ENCODE results near the gene SKP2.
"Not testable (repeated sequence)": the region's sequence is repeated elsewhere in the genome, so short reads cannot be mapped to it uniquely, and the experiment has no call there.

SKP2 gene

DNA sequence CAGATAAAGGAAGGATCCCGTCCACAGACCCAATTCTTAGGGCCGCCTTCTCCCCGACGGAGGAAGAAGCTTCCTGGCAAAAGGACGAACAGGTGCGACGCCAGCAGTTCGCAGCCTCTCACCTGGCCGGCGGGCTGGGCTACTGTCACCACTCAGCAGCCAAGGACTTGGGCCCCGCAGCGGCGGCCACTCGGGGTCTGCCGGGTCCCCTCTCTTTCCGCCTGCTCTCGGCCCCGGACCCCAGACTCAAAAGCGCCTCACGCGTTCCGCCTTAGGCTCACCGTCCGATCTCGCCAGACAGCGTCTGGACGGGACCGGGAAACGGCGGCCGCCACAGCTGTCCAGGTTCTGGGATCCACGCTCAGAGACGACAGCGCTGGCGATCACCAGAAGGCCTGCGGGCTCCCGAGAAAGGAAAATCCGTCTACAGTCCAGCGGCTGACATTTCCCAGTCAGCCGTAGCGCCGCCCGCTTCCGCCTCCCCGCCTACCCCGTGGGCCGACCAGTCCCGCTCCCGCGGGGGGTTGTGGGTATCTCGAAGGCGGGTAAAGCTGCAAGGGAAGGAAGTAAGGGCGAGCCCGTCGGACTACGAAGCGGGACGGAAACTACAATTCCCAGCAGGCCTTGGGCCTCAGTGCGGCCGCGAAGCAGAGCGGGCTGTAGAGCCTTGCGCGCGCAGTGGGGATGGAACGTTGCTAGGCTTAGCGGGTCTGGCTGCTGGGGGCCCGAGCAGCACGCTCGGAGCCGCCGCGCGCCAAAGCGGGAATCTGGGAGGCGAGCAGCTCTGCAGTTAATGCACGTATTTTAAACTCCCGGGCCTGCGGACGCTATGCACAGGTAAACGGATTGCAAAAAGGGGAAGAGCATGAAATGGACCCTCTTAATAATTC is at the start of gene SKP2, which contains the start of gene LMBRD2:
Gene SKP2, plus strand, starts transcription at position 678 of the 890 bp plus-strand sequence. Its CDS starts 152 bp downstream, at position 830.
Gene LMBRD2, minus strand, starts transcription at position 454 of the 890 bp plus-strand sequence. CDS start 8,538 bp downstream, outside the sequence.
- DNase-seq, result peak; percentile 96

DNA sequence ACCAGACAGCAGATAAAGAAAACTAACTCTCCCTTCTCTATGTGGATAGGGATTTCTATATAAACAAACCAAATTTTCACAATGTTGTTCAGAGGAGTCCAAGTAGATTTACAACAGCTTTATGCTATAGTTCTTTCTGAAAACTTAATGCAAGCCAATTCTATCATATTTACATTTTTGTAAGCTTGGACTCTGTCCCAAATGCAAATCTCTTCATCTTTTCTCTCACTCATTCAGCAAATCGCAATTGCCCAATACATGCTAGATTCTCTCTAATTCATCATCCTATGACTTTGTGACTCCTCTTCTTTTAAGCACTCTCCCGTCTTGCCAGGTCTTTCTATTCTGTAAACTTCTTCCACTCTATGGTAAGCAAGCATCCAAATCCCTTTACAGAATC is 46.1 kb upstream of the SKP2 start:
- DNase-seq, result no peak

DNA sequence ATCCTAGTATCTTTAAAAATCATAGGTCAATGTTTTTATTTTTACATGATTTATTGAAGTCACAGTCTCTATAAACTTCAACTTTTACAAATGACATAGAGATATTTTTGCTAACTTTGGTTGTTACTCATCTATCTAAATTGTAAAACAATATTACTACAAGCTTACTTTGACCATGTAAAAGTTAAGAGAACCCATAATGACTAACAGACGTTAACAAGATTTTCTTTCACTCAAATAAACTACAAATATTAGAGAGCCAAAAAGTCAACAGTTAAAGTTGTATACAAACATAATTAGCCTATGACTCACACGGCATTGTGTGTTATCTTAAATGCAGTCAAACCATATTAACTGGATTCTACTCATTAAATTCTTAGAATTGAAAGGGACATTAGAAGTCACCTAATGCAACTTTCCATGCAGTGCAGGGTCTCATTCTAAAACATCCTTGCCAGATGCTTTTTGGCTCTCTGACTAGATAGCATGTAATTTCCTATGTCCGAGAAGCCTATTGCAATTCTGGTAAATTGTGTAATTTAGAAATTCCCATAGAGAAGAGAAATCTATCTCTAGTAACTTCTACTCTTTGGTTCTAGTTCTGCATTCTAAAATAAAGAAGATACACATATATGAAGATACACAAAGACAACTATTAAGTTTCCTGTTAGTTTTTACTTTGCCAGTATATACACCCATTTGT is 43.0 kb upstream of the SKP2 start:
- no peak for DNase-seq

DNA sequence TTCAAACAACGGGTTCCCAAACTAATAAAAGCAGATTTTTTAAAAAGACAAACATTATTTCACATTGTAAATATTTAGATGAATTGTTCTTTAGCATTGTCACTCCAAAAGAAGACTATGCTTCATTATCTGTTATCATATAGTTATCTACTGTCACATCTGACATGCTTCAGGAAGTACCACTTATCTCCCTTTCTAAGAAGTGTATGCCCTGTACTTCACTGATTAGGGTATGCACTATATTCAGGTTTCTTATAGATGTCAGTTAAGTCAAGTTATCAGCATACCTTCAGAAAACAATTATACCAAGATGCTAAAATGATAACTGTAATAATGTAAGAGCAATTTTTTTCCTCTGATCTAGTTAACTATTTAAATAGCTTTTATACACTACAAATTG is 40.7 kb upstream of the SKP2 start:
- no peak for DNase-seq

DNA sequence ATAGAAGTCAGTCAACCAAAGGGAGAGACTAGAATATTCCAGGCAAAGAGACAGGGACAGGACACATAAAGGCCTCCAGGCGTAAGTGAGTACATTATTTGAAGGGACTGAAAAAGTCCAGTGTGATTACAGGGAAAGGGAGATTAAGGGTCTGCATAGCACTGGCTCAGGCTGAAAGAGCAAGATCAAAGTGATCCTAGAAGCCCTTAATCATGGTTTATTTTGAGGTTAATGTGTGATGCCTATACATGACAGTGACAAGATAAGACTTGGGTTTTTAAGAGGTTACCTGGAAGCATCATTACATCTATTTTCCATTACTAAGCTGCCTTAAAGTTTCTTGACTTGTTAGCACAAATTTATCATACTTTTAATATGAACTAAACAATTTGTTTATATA is 26.0 kb upstream of the SKP2 start:
- no peak for DNase-seq

DNA sequence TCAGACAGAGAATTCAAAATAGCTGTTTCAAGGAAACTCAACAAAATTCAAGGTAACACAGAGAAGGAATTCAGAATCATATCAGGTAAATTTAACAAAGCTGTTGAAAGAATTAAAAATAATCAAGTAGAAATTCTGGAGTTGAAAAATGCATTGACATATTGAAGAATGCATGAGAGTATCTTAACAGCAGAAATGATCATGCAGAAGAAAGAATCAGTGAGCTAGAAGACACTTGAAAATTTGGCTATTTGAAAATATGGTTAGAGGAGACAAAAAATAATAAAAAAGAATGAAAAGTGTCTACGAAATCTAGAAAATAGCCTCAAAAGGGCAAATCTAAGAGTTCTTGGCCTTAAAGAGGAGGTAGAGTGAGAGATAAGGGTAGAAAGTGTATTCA is 23.1 kb upstream of the SKP2 start:
- DNase-seq, result no peak

DNA sequence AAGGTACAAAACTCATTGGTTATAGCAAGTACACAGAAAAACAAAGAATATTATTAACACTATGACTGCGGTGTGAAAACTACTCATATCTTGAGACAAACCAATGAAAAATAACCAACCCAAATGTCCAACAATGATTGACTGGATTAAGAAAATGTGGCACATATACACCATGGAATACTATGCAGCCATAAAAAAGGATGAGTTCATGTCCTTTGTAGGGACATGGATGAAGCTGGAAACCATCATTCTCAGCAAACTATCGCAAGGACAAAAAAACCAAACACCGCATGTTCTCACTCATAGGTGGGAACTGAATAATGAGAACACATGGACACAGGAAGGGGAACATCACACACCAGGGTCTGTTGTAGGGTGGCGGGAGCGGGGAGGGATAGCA is 22.2 kb upstream of the SKP2 start:
- DNase-seq, result not testable (repeated sequence)

DNA sequence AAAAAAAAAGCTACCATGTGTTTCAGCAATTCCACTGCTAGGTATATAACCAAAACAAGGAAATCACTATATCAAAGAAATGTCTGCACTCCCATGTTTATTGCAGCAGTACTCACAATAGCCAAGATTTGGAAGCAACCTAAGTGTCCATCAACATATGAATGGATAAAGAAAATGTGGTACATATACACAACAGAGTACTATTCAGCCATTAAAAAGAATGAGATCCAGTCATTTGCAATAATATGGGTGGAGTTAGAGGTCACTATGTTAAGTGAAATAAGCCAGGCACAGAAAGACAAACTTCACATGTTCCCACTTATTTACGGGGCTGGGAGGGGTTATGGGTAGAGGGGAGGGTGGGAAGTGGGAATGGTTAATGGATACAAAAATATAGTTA is 18.9 kb upstream of the SKP2 start:
- not testable (repeated sequence) for DNase-seq

DNA sequence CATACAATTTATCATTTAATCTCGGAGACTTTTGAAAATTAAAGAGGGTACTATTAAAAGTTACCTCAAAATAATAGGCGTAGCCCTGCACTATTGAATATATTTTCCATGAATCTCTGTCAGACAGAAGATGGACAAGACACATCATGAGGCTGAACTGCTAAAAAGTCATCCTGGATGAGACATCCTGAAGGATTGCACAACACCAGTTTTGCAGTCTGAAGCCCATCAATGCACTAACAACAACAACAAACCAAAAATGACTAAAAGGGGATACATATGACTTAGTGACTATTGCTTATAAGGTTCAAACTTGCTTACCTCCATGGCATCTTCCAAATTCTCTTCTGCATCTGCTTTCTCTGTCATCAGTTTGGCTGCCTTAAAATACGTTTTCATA is 15.9 kb upstream of the SKP2 start:
- no peak for DNase-seq

DNA sequence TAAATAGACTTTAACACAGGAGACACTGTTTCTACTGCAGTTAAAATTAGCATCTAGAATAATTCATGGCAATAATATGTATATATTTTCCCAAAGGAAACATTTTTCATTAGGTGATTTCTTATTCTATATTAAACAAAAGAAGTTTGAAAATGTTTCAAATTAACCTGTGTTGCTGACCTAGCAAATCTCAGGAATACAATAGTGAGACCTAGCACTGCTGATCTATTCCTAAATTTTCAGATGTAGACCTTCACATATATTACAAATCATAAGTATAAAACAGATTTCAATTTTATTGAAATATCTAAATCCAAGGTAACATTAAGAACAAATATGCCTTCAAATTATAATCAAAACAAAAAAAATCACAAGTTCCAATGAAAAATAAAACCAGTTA is 15.3 kb upstream of the SKP2 start:
- no peak for DNase-seq

DNA sequence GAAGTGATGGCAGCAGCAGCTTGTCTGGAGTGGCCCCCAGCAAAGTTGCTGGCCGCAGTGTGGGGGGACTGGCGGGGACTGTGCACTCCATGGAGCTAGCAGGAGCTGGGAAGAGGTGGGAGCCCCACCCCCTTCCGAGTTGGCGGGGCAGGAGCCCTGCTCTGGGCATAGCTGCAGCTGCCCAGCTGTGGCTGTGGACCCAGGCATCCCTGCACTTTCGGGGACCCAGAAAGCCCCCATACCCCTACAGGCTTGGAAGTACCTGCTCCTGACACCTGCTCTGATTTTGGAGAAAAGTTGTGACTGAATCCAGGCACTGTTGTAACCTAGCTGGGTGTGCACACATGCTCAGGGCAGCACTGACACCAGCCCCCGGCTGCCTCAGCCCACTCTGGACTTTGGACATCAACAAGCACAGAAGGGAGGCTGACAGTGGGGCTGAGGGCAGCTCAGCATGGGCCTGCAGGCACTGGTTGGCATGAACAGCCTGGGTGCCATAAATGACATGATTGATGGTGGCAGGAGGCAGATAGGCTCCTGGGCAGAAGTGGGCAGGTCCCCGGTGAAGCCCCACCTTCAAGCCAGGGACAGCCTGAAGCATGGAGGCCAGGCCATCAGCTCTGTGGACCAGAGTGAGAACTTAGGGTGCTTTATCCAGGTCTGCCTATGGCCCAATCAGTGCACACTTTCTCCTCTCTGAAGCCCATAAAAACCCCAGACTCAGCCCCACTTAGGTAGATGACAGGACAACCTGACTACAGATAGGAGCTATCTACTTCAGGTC is 12.8 kb upstream of the SKP2 start:
- DNase-seq, result no peak

DNA sequence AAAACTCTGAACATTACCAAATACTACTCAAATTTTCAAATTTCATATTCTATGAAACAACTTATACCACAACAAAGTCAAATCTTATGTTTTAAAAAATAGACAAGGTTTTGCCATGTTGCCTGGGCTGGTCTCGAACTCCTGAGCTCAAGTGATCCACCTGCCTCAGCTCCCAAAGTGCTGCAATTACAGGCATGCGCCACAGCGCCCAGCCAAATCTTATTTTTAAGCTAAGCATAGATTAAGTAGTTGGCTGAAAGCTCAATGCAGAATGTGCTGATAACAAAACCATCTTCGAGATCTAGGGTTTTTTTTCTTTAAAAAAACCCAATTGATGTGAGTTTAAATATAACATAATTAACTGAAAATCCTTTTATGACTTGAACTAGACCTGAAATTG is 6.6 kb upstream of the SKP2 start:
- DNase-seq, result no peak

DNA sequence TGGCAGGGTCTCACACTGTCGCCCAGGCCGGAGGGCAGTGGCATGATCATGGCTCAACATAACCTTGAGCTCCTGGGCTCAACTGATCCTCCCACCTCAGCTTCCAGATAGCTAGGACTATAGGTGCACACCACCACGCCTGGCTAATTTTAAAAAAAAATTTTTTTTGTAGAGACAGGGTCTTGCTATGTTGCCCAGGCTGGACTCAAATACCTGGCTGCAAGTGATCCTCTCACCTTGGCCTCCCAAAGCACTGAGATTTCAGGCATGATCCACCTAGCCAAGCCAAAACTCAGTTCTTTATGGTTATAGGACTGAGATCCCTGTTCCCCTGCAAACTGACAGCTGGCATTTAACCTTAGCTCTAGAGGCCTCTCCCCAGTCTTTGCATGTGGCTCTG is 5.5 kb upstream of the SKP2 start:
- no peak for DNase-seq

DNA sequence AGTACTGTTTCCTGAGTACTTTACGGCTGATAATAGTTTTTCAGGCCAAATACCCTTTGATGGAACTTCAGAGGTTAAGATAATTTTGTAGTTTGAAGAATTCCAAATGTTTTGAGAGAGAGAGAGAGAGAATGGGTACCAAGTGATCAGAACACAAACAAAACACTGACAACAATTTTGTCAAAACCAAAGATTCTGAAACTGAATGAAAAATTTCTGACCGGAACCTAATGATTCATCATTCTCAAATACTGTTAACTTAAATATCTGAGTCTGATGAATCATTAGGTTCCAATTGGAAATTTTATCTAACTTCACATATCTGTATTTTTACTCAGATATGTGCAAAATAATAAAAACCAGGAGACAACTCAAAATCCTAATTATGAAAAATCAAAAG is 4.2 kb upstream of the SKP2 start:
- DNase-seq, result no peak

DNA sequence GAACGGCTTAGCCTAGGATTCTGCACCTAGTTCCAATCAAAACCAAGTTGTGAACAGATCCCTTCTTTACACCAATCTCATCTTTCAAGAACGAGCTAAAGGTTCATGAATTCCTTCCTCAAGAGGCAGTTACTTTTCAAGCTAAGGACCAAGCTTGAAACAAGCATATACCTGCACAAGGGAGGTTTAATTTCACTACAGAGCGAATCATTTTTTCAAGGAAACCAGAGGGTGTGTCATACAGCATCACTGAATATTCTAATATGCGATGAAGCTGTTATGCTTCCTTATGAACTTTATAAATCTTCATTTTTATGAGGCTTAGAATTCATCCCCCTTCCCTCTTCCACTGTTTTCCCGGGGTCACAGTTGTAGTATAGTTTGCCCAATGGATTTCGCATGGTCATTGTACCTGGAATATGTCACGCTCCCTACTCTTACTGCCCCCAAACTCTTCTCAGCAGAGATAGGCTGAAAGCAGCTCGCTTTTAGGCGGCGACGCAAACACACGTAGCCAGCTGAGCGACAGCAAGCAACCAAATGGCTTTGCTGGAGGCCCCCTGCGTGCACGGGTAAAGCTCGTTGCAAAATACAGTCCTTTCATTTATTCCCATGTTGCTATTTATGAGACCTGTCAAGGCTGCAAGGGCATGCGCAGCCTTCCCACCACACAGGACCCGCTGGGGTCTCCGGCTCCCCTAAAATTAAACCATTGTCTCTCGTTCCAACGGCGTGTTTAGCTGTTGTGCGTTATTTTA is 1.1 kb upstream of the SKP2 start:
- no peak for DNase-seq

DNA sequence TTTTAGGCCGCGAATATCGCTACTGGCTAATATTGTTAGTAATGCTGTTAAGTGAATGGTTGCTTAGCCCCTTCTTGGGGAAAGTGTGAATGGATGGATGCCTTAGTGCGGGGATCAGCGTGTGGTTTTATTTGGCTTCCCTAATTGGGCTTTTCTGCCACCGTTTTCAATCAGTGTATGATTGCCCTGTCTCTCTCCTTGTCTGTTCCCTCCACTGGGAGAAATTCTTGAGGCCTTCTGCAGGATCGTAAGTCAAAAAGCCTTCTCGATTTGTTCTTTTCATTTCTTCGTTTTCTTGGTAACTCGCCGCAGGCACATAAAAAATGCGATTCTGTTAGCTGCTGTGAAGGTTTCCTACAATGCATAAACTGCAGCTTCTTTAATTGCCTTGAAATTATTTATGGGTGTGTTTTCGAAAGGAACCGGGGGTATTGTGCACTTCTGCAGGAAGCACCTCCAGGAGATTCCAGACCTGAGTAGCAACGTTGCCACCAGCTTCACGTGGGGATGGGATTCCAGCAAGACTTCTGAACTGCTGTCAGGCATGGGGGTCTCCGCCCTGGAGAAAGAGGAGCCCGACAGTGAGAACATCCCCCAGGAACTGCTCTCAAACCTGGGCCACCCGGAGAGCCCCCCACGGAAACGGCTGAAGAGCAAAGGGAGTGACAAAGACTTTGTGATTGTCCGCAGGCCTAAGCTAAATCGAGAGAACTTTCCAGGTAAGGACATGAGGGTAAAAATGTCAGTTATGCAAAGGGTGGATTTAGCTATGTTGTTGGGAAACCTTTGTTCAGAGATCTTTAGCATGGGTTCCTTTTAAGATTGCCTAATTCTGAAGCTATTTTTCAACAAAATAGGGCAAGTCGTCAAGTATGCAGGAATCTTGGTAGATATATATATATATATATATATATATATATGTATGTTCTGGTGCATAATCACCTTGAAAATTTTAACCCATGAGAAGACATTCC is 700 bp downstream of the SKP2 start:
- DNase-seq, result no peak

DNA sequence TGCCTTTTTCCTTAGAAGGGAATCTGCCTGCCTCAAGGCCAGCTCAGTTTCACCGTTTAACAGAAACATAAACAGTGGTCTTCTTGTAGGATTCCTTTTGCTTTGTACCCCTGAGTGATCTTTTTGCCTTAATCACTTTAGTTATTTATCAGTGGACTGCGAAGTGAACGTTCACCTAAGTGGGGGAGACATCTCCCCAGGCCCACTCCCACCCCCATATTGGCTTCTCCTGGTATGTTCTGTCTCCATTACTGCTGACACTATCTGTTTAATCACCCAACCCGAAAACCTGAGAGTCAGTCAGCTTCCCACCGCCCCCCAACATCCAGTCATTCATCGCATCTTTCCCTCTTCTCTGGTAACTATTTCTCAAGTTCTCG is 1.4 kb downstream of the SKP2 start:
- no peak for DNase-seq

DNA sequence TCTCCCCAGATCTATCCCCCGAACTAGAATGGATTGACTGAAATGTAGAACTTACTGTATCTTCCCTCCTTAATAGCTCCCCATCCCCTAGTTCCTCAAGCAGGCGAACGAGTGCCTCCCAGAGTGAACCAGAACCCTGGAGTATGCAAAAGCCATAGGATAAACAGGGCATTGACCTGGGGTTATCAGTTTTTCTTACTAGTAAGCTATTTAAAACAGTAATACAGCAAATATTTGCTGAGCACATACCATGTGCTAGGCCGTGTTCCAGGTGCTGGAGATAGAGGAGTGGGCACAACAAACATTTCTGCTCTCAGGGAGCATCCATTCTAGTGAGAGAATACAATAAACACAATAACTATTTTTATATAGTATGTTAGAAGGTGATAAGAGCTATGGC is 1.8 kb downstream of the SKP2 start:
- no peak for DNase-seq

DNA sequence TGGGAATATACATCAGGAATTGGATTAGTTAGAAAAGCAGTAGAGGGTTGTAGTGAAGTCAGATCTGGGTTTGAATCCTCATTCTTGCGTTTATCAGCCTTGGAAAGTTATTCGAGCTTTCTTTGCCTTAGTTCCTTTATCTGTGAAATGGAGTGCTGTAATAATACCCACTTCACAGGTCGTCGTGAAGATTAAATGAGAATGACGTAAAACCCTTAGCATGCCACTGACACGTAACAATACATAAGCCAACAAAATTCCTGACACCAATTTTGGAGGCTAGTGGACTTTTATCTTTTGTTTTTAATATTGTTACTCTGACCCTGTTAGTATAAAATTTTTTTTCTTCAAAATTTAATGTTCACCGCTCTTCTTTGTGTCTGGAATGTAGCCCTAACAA is 3.4 kb downstream of the SKP2 start:
- no peak for DNase-seq

DNA sequence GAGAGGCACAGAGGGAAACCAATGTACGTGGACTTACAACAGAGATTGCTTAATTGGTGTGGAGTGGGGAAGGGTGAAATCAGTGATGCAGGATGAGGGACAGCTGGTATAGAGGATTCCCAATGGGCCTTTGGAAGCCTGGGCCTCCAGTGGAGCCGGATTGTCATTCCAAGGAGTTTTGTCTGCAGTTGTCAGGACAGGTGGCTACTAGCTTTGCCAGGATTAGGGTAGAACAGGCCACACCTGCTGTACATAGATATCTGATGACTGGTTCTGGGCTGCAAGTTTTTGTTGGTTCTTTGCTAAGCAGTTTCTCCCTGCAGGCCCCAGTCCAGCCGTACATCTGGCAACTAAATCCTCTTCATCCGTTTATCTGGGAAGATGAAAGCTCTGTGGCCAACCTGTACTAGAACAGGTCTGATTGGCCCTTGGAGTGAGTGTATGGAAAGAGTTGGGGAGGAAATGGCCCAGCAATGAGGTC is 4.2 kb downstream of the SKP2 start:
- no peak for DNase-seq

DNA sequence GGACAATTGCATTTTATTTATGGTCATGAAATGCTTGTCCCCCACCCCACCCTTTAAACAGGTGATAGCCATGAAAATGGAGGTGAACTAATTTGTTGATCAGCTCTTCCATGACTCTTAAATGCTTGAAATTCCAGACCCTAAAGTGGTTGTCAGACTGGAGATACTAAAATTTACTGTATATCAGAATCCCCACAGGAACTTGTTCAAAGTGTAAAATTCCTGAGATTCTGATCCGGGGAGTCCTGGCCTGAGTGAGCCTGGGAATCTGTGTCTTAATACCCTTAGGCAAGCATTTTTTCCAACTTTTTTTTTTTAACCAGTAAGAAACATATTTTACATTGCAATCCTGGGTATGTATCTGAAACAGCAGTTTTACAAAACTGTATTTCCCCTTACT is 4.7 kb downstream of the SKP2 start:
- DNase-seq, result no peak
